Thoracic aorta (tissue), 2 donors: Measurements from ENCODE around the gene C9orf50. TPM values are rescaled to one million over a fixed set of nuclear protein-coding genes. Genes with fewer than 3 reads are reported as not detected.

Experiments used
- ATAC-seq: fragments of 150-250 bp; one replicate; pipeline ENCODE4 v1.8.0; 2017; ENCODE audit warnings: low read depth; ENCODE audit not compliant: insufficient number of reproducible peaks, low FRiP score
- DNase-seq: peaks from one replicate; pipeline ENCODE4 v3.0.0-alpha.2; 2020; ENCODE audit warnings: low spot score
- H3K27ac ChIP-seq, 2 donors: fragments of 200-600 bp; sonication (generic); 1 replicate in 1 of 2; 2 replicates in 1 of 2; pipeline ENCODE4 v1.5.1; 2016; ENCODE audit warnings: mild to moderate bottlenecking in 2 of 2, moderate library complexity in 2 of 2
- H3K27me3 ChIP-seq: fragments of 200-600 bp; sonication (generic); replicated peaks from 2 replicates; pipeline ENCODE4 v1.6.0; 2016; ENCODE audit warnings: mild to moderate bottlenecking; ENCODE audit not compliant: insufficient read depth
- H3K36me3 ChIP-seq: fragments of 200-600 bp; sonication (generic); one replicate; pipeline ENCODE4 v1.5.1; 2016
- H3K4me1 ChIP-seq, 2 donors: fragments of 200-600 bp; sonication (generic); 1 replicate in 1 of 2; 2 replicates in 1 of 2; pipeline versions ENCODE4 v1.5.1 to v1.6.0; 2016; ENCODE audit warnings: low read depth in 2 of 2, mild to moderate bottlenecking in 1 of 2; ENCODE audit not compliant: control insufficient read depth in 1 of 2
- H3K4me3 ChIP-seq: fragments of 200-600 bp; sonication (generic); 2 replicates; pipeline ENCODE4 v1.5.1; 2016; ENCODE audit warnings: mild to moderate bottlenecking
- H3K9me3 ChIP-seq: fragments of 200-600 bp; sonication (generic); 2 replicates; pipeline ENCODE4 v1.5.1; 2016
- CTCF ChIP-seq: fragments of 200-600 bp; sonication (generic); IDR thresholded peaks from one replicate; pipeline ENCODE4 v1.5.1; 2019; ENCODE audit warnings: antibody characterized with exemption
- total RNA-seq, 2 donors: library from RNA; depleted of rRNA; stranded (reverse); fragments of >200 nt; gene quantifications; one replicate each; pipeline versions ENCODE4 v1.1.0 to v1.2.3, GENCODE V29; 2016

C9orf50 gene
- total RNA-seq, 2 donors from 2014 or later, result not detected

- ATAC-seq (no peak), DNase-seq (no peak)
- peaks cover 0 to 23% of the 10 kb centered on the region in 2 donors for H3K4me1 ChIP-seq
- no peaks in the 10 kb centered on the region for H3K36me3 ChIP-seq
- H3K9me3 ChIP-seq, result no peaks in the 10 kb centered on the region
- peak overlapping the region; percentile 23 to 53 for H3K27ac ChIP-seq
- no peaks in the 10 kb centered on the region for H3K27me3 ChIP-seq
- no peak for TF ChIP-seq CTCF
- H3K4me3 ChIP-seq, result peak overlapping the region; percentile 79
Observed at GRCh38 chr9:129619787-129620668, 873 bp downstream of the C9orf50 start.

- DNase-seq, result no peak
- H3K27ac ChIP-seq, result no peak overlapping the region
- H3K27me3 ChIP-seq, result no peaks in the 10 kb centered on the region
- ATAC-seq, result no peak
- no peak overlapping the region for H3K4me3 ChIP-seq
- no peaks in the 10 kb centered on the region for H3K9me3 ChIP-seq
- TF ChIP-seq CTCF, result no peak
- H3K4me1 ChIP-seq, result peaks cover 0 to 37% of the 10 kb centered on the region in 2 donors
- H3K36me3 ChIP-seq, result no peaks in the 10 kb centered on the region
Observed at GRCh38 chr9:129617167-129617566, 3.7 kb downstream of the C9orf50 start.

GRCh38 chr9:129615407-129616285, 5.3 kb downstream of the C9orf50 start:
- Histone ChIP-seq H3K27ac (no peak overlapping the region), H3K27me3 (no peaks in the 10 kb centered on the region), H3K4me3 (no peak overlapping the region), H3K4me1 (peaks cover 3 to 42% of the 10 kb centered on the region in 2 donors), H3K9me3 (no peaks in the 10 kb centered on the region), H3K36me3 (no peaks in the 10 kb centered on the region)
- no peak for TF ChIP-seq CTCF
- no peak for ATAC-seq
- DNase-seq, result no peak

GRCh38 chr9:129614932-129615331, 6.0 kb downstream of the C9orf50 start:
- TF ChIP-seq CTCF, result no peak
- DNase-seq, result no peak
- no peak overlapping the region for H3K4me3 ChIP-seq
- H3K27ac ChIP-seq, result no peak overlapping the region
- no peaks in the 10 kb centered on the region for H3K27me3 ChIP-seq
- no peak for ATAC-seq
- peaks cover 4 to 39% of the 10 kb centered on the region in 2 donors for H3K4me1 ChIP-seq
- no peaks in the 10 kb centered on the region for H3K36me3 ChIP-seq
- H3K9me3 ChIP-seq, result no peaks in the 10 kb centered on the region
